ENCODE measurements around the gene C1QTNF6. TPM values are rescaled to one million over a fixed set of nuclear protein-coding genes. Genes with fewer than 3 reads are reported as not detected.

The C1QTNF6 gene
- total RNA-seq, 1 experiment from 2014 or later: 25.0 TPM

- ATAC-seq (no peak), DNase-seq (ENCODE audit: low read depth, low spot score) (no peak)
- Histone ChIP-seq H3K4me3 (ENCODE audit: low read depth in 2 of 2, low read length in 2 of 2) (no peak overlapping the region), H3K27me3 (ENCODE audit: control insufficient read depth, insufficient read depth, low read length) (no peaks in the 10 kb centered on the region), H3K4me1 (ENCODE audit: control insufficient read depth, insufficient read depth, low read length) (peaks cover 39% of the 10 kb centered on the region), H3K36me3 (ENCODE audit: control insufficient read depth, insufficient read depth, low read length) (no peaks in the 10 kb centered on the region), H3K27ac (ENCODE audit: low read length) (no peak overlapping the region), H3K9me3 (ENCODE audit: control insufficient read depth, insufficient read depth, low read depth, low read length) (no peaks in the 10 kb centered on the region)
- TF ChIP-seq SIN3A (IDR thresholded peaks at IDR 0.05; ENCODE audit: borderline replicate concordance, insufficient read depth, low read depth, low read length): no peak
- no peak for TF ChIP-seq POLR2AphosphoS5 (IDR thresholded peaks at IDR 0.05; ENCODE audit: low read depth, low read length)
- no peak for TF ChIP-seq CTCF (IDR thresholded peaks at IDR 0.05)
- TF ChIP-seq TCF7L2 (IDR thresholded peaks at IDR 0.05; ENCODE audit: low read depth, low read length): no peak
- no peak for TF ChIP-seq REST (IDR thresholded peaks at IDR 0.05; ENCODE audit: insufficient read depth in 1 of 2, low read depth in 2 of 2, low read length in 1 of 2)
- no TSS peak for BruUV-seq (replicated peaks)
- in situ Hi-C loops (cut with HindIII; ENCODE audit: low pct_unique_long_range_greater_than_20kb, low sequenced_read_pairs) (no loop called here), intact Hi-C loops (cut with micrococcal nuclease; ENCODE audit: unreplicated experiment) (no loop called here)
- ChIA-PET CTCF (no interaction called here), POLR2A (no interaction called here)
These were observed 5.7 kb downstream of the C1QTNF6 start for GRCh38 chr22:37182101-37182948.

- H3K4me3 ChIP-seq (ENCODE audit: low read depth in 2 of 2, low read length in 2 of 2): no peak overlapping the region
- ChIA-PET CTCF (no interaction called here), POLR2A (no interaction called here)
- DNase-seq (ENCODE audit: low read depth, low spot score) (no peak), ATAC-seq (no peak)
- no TSS peak for BruUV-seq (replicated peaks)
- H3K27me3 ChIP-seq (ENCODE audit: control insufficient read depth, insufficient read depth, low read length): no peaks in the 10 kb centered on the region
- intact Hi-C loops (cut with micrococcal nuclease; ENCODE audit: unreplicated experiment) (no loop called here), in situ Hi-C loops (cut with HindIII; ENCODE audit: low pct_unique_long_range_greater_than_20kb, low sequenced_read_pairs) (no loop called here)
- H3K27ac ChIP-seq (ENCODE audit: low read length): no peak overlapping the region
- TF ChIP-seq SIN3A (IDR thresholded peaks at IDR 0.05; ENCODE audit: borderline replicate concordance, insufficient read depth, low read depth, low read length) (no peak), CTCF (IDR thresholded peaks at IDR 0.05) (no peak), TCF7L2 (IDR thresholded peaks at IDR 0.05; ENCODE audit: low read depth, low read length) (no peak), REST (IDR thresholded peaks at IDR 0.05; ENCODE audit: insufficient read depth in 1 of 2, low read depth in 2 of 2, low read length in 1 of 2) (no peak), POLR2AphosphoS5 (IDR thresholded peaks at IDR 0.05; ENCODE audit: low read depth, low read length) (no peak)
- no peaks in the 10 kb centered on the region for H3K9me3 ChIP-seq (ENCODE audit: control insufficient read depth, insufficient read depth, low read depth, low read length)
- peaks cover 32% of the 10 kb centered on the region for H3K4me1 ChIP-seq (ENCODE audit: control insufficient read depth, insufficient read depth, low read length)
- H3K36me3 ChIP-seq (ENCODE audit: control insufficient read depth, insufficient read depth, low read length): no peaks in the 10 kb centered on the region
These were observed 6.4 kb downstream of the C1QTNF6 start for GRCh38 chr22:37181681-37182080.

Measured in Panc1 (cell line).